HG02943 (cell line): ENCODE results near the gene SELENOO.

Experiments
- ATAC-seq: cut with Tn5 transposase; IDR thresholded peaks from one replicate; pipeline ENCODE4 v1.9.1; 2021; ENCODE audit warnings: mild to moderate bottlenecking, low read depth, moderate library complexity; ENCODE audit not compliant: unreplicated experiment

SELENOO gene

GRCh38 chr22:50183141-50183971, 17.5 kb upstream of the SELENOO start:
- ATAC-seq = no peak

GRCh38 chr22:50184004-50184901, 16.6 kb upstream of the SELENOO start:
- no peak for ATAC-seq

DNA sequence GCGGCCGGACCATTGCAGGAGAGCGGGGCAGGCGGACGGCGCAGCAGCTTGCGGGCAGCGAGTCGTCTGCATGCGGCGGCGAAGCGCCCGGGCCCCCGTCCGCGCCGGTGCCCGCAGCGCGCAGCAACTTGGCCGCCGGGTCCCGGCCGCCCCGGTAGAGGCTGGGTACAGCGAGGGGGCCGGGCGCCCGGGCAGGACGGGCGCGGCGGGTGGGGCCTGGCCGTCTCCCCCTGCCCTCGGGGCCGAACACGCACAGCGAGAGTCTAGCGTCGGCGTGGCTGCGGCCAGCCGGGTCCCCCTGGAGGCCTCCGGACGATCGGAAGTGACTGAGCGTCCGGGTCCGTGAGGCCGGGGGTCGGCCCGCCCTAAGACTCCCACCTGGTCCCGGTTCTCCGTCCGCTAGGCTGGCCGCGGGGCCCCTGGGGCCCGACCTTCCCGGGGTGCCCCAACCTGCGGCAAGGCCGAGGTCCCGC, 15.9 kb upstream of the SELENOO start:
- ATAC-seq = no peak

- ATAC-seq = peak; percentile 32
Measured at GRCh38 chr22:50185375-50186087, 15.3 kb upstream of the SELENOO start, which contains the start of gene TRABD. TSS of gene TRABD (plus strand) at chr22:50185913. CDS start at chr22:50193061, 7,148 bp downstream.

DNA sequence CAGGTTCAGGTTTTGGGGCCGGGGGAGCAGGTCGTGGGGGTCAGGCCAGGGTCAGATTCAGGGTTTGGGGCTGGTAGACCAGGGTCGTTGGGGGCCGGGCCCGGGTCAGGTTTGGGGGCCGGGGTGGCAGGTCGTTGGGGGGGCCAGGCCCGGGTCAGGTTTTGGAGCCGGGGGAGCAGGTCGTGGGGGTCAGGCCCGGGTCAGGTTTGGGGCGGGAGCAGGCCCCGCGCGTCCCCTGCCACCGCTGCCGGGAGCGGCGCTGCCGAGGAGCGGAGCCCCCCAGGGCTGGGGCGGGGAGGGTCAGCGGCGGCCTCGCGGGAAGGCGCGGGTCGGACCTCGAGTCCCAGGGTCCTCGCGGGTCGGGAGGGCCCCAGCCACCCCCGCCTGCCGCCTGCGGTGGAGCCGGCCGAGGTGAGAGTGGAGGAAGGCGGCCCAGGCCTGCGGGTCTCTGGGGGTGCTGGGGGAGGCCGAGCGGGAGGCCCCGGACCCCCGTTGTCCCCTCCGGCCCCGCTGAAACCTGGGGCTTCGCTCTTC, 14.6 kb upstream of the SELENOO start:
- no peak for ATAC-seq

DNA sequence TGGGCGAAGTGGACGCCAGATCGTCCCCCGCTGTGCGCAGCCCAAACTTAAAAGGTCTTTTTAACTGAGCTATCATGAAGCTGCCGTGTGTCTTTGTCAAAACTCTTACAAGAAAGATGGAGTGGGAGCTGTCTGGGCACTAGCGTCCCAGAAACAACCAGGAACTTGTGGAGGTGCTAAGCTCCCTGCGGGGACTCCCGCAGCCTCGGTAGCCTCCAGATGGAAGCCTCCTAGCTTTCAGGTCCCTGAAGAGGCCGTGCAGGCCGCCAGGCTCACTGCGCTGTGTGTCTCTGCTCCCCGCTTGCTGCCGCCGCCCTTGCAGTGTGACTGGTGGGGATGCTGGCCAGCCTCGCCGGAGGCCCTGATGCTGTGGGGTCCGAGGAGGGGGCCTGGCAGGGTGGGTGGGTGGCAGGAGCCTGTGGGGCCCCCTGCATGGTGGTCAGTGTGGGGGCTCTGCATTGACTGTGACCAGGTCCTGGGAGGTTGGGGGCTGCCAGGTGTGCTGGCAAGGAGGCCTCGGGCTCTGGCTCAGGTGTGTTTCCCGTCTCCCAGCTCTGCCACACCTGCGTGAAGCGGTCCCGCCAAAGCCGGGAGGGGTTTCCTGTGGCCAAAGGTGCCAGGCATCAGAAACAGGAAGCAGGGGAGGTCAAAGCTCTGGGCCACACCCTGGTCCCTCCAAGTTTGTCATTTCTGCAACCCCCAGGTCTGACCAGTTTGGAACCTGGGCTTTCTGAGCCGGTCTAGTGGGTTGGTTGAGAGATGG, 13.9 kb upstream of the SELENOO start:
- no peak for ATAC-seq

DNA sequence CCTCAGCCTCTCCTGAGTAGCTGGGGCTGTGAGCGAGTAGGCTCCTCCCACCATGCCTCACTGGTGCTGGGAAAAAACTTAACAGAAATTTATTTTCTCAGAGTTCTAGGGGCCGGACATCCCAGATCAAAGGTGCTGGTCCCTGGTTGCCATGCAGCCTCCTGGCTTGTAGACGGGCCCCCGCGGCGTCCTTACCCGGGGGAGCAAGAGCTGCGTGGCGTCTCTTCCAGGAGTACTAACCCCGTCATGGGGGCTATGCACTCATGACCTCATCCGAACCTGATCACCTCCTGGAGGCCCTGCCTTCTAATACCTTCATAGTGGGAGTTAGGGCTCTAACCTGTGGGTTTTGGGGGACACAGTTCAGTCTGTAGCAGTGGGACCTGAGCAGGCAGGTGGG, 12.5 kb upstream of the SELENOO start:
- ATAC-seq = no peak

- ATAC-seq = no peak
Measured at GRCh38 chr22:50189184-50189848, 11.5 kb upstream of the SELENOO start.

DNA sequence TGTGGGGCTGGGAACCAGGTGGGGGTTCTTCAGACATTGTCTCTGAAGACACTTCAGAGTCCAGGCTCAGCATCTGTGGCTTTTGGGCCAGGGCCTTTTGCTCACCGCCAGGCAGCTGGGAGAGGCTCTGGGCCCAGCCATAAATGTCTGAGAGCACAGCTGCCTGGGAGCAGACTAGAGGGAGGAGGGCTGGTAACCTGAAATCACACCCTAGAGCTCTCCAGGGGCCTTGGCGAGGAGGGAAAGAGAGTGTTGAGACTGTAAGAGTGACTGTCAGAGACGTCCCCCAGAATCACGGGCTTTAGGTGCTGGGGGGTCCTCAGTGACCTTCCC, 11.0 kb upstream of the SELENOO start:
- ATAC-seq = no peak

- peak; percentile 44 for ATAC-seq
Measured at GRCh38 chr22:50190182-50190940, 10.4 kb upstream of the SELENOO start.

- peak; percentile 25 for ATAC-seq
Measured at GRCh38 chr22:50190941-50191741, 9.7 kb upstream of the SELENOO start.

DNA sequence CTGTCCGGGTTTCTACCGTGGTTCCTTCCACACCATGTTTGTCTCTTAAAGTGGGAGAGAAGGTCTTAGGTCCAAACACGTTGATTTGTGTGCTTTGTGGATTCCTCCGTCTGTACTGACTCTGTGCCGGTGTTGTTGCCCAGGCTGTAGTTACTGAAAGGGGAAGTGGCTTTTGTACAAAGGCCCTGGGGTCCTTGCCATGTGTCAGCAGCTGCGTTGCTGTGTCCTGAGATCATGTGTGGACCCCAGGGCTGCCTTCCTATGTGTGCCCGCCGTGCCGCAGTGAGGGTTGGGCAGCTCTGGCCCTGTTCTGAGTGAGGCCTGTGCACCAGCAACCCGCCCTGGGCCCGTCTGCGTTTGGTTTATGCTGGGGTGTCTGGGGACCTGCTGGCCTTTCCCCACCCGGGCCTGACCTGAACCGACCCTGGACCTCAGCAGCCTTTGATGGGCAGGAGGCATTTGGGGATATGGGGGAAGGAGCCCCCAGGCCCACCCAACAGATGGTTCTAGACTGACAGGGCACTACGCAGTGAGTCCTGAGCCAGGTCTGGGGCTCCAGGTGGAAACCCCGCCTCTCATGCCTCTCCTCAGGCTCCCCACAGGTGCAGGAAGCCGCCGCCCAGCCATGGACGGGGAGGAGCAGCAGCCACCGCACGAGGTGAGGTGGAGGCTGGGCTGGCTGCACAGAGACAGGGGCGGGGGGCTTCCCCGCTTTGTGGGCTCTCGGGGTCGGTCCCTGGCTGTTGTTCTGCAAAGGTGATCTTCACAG, 8.2 kb upstream of the SELENOO start:
- ATAC-seq = no peak

DNA sequence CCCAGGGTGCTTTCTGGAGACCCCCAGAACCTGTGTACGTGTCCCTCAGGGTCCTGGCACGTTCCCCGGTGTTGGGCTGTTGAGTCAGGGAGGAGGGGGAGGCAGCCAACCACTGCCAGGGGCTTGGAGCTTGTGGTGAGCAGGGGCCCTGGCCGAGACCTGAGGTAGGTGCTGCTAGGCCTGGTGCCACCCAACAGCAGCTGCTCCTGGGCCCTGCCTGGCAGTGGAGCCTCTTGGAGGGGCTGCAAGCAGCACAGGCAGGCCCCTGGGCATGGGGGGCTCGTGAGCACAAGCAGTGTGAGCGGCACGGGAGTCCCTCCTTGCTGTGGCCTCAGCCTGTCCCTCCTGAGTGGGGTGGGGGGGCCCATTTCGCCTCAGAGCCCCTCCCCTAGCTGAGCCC, 7.2 kb upstream of the SELENOO start:
- ATAC-seq = no peak

DNA sequence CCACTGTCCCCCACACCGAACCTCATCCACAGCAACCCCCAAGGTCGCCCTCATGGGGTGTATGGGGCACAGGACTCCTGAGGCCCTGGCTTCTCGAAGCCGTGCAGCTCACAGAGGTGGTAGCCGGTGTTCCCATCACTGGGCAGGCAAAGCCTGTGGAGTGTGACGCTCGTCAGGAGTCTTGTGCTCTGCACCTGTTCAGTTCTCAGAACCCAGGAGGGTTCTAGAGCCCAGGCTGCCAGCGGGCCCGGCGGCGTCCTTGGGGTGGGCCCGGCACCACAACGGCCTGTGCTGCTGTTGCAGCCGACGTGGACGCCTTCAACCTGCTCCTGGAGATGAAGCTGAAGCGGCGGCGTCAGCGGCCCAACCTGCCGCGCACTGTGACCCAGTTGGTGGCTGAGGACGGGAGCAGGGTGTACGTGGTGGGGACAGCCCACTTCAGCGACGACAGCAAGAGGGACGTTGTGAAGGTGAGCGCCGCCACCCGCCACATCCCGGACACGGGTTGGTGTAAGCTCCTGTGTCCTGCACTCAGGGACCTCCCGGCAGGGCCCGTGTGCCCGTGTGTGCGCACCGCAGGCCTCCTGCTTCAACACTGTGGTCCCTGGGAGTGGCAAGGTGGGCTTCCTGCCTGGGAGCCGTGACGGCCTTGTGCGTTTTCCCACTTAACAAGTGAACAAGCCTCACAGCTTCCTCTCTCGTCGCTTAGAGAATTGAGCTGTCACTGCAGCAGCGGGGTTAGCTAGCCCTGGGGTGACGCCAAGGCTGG, 6.6 kb upstream of the SELENOO start:
- no peak for ATAC-seq

GRCh38 chr22:50196256-50196655, 4.6 kb upstream of the SELENOO start:
- no peak for ATAC-seq
